GM12875 (cell line): ENCODE data around the gene CLDN20.

ENCODE experiments used
- H3K4me3 ChIP-seq: one replicate; pipeline ENCODE4 v1.5.1; 2011; ENCODE audit warnings: low read depth, low read length, control low read depth
- TF ChIP-seq, protein P1 (sequence below): IDR thresholded peaks from 2 replicates; pipeline ENCODE4 v1.5.1; 2011; ENCODE audit warnings: low read depth, mild to moderate bottlenecking, control low read depth, inconsistent platforms, low read length, moderate library complexity, borderline replicate concordance; ENCODE audit not compliant: insufficient read depth

CLDN20 gene

GRCh38 chr6:155325700-155326516 lies 62.1 kb downstream of the CLDN20 start:
- TF ChIP-seq, protein P1, sequence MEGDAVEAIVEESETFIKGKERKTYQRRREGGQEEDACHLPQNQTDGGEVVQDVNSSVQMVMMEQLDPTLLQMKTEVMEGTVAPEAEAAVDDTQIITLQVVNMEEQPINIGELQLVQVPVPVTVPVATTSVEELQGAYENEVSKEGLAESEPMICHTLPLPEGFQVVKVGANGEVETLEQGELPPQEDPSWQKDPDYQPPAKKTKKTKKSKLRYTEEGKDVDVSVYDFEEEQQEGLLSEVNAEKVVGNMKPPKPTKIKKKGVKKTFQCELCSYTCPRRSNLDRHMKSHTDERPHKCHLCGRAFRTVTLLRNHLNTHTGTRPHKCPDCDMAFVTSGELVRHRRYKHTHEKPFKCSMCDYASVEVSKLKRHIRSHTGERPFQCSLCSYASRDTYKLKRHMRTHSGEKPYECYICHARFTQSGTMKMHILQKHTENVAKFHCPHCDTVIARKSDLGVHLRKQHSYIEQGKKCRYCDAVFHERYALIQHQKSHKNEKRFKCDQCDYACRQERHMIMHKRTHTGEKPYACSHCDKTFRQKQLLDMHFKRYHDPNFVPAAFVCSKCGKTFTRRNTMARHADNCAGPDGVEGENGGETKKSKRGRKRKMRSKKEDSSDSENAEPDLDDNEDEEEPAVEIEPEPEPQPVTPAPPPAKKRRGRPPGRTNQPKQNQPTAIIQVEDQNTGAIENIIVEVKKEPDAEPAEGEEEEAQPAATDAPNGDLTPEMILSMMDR = no peak
- no peak overlapping the region for H3K4me3 ChIP-seq
